SK-N-MC (cell line): ENCODE data around the gene RPRD1B.

ENCODE experiments used
- EZH2 ChIP-seq: fragments of 200-600 bp; sonication (generic); IDR thresholded peaks from one replicate; pipeline ENCODE4 v1.6.1; 2017; ENCODE audit warnings: antibody characterized with exemption
- POLR2AphosphoS5 ChIP-seq: IDR thresholded peaks from 2 replicates; pipeline ENCODE4 v1.6.1; 2012; ENCODE audit warnings: mild to moderate bottlenecking, low read depth, low read length, borderline replicate concordance

GRCh38 chr20:38081575-38081974, 48.0 kb downstream of the RPRD1B start:
- TF ChIP-seq POLR2AphosphoS5 (no peak), EZH2 (no peak)
